Mesothelial cell of epicardium (in vitro differentiated cells): Measurements from ENCODE around the gene ATAD1. TPM values are rescaled to one million over a fixed set of nuclear protein-coding genes. Genes with fewer than 3 reads are reported as not detected.

Source experiments
- DNase-seq, 2 experiments: peaks; one replicate each; pipeline ENCODE4 v3.0.0; 2021; ENCODE audit warnings: low spot score in 2 of 2; ENCODE audit not compliant: unreplicated experiment in 2 of 2
- H3K27ac Mint-ChIP-seq: 2 replicates; pipeline ENCODE4 v1.8.0; 2021; ENCODE audit warnings: mixed read lengths
- H3K27me3 Mint-ChIP-seq: 2 replicates; pipeline ENCODE4 v1.8.0; 2021; ENCODE audit warnings: low read depth, mixed read lengths
- H3K36me3 Mint-ChIP-seq: 2 replicates; pipeline ENCODE4 v1.8.0; 2021; ENCODE audit warnings: mixed read lengths
- H3K4me1 Mint-ChIP-seq: 2 replicates; pipeline ENCODE4 v1.8.0; 2021; ENCODE audit warnings: mixed read lengths
- H3K4me3 Mint-ChIP-seq: 2 replicates; pipeline ENCODE4 v1.8.0; 2021; ENCODE audit warnings: mild to moderate bottlenecking, moderate library complexity, mixed read lengths
- H3K9me3 Mint-ChIP-seq: 2 replicates; pipeline ENCODE4 v1.8.0; 2021; ENCODE audit warnings: mixed read lengths
- CTCF ChIP-seq: fragments of 200-600 bp; sonication (generic); IDR thresholded peaks from one replicate; pipeline ENCODE4 v1.5.0; 2021; ENCODE audit warnings: antibody characterized with exemption; ENCODE audit not compliant: unreplicated experiment
- total RNA-seq: library from RNA; stranded (reverse); gene quantifications from 3 replicates; pipeline ENCODE4 v1.2.1, GENCODE V29; 2021

Gene ATAD1
- total RNA-seq, 1 donor from 2014 or later = 54.3 TPM

DNA sequence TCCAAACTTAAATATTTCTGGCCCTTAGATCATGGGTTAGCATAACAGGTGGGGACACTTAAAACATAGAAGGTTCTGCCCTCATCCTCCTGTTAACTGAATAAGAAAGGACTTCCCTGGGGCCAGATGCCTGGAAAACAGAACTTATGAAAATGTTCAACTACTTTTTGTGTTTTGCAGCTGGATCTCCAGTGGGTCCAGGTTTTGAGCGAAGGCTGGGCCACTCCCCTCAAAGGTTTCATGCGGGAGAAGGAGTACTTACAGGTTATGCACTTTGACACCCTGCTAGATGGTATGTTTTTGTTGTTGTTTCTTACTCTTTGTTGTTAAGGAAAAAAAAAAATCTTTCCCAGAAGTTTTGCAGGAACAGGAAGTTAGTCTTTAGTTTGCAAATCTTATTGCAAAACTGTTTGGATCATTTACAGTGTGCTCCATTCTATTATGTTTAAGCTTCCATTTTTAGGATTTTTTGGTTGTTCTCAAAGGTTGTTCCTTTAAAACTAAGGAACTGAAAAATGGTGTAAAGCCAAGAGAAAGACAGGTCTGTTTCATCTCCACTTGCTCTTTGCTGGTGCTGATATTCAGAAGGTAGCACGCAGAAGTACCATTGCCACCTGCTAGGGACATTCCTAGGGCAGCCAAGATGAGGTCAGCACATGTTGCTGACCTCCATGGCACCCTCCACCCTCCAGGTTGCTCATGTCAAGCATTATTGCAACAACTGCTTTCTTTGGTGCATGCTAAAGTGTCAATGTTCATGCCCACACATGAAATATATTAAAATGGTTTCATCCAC is 102.3 kb downstream of the ATAD1 start:
- H3K27me3 Mint-ChIP-seq = peaks cover 14% of the 10 kb centered on the region
- H3K4me3 Mint-ChIP-seq = no peak overlapping the region
- no peak for DNase-seq
- H3K4me1 Mint-ChIP-seq = no peaks in the 10 kb centered on the region
- no peaks in the 10 kb centered on the region for H3K9me3 Mint-ChIP-seq
- no peak overlapping the region for H3K27ac Mint-ChIP-seq
- no peaks in the 10 kb centered on the region for H3K36me3 Mint-ChIP-seq
- TF ChIP-seq CTCF = no peak

- H3K9me3 Mint-ChIP-seq = no peaks in the 10 kb centered on the region
- H3K27ac Mint-ChIP-seq = no peak overlapping the region
- no peaks in the 10 kb centered on the region for H3K36me3 Mint-ChIP-seq
- TF ChIP-seq CTCF = no peak
- DNase-seq = no peak
- no peak overlapping the region for H3K4me3 Mint-ChIP-seq
- H3K4me1 Mint-ChIP-seq = no peaks in the 10 kb centered on the region
- peaks cover 7% of the 10 kb centered on the region for H3K27me3 Mint-ChIP-seq
Measured at GRCh38 chr10:87713707-87714106, 104.3 kb downstream of the ATAD1 start.

GRCh38 chr10:87712913-87713616 is 105.0 kb downstream of the ATAD1 start:
- no peak for TF ChIP-seq CTCF
- no peaks in the 10 kb centered on the region for H3K36me3 Mint-ChIP-seq
- H3K9me3 Mint-ChIP-seq = no peaks in the 10 kb centered on the region
- H3K4me3 Mint-ChIP-seq = no peak overlapping the region
- DNase-seq = no peak
- no peaks in the 10 kb centered on the region for H3K4me1 Mint-ChIP-seq
- no peak overlapping the region for H3K27ac Mint-ChIP-seq
- peaks cover 3% of the 10 kb centered on the region for H3K27me3 Mint-ChIP-seq

GRCh38 chr10:87707254-87707653 is 110.8 kb downstream of the ATAD1 start:
- Mint-ChIP-seq H3K4me1 (peaks cover 7% of the 10 kb centered on the region), H3K27me3 (no peaks in the 10 kb centered on the region), H3K4me3 (no peak overlapping the region), H3K36me3 (no peaks in the 10 kb centered on the region), H3K27ac (no peak overlapping the region), H3K9me3 (no peaks in the 10 kb centered on the region)
- no peak for TF ChIP-seq CTCF
- no peak for DNase-seq

DNA sequence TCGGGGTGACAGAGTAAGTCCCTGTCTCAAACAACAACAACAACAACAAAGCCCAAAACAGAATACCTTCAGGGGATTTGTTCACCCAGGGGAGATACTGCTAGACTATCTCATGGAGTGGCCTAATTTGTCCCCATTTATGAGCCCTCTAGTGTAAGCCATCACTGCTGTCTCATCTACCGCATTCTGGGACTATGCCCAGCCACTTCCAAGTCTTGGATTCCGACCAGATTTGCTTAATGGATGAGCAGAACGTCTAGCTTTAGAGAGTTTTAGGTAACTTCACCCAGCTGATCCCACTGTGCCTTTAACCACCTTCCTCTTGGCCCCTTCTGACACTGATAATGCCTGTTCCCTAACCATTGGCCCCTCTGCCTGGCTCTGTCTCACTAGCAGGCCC is 111.3 kb downstream of the ATAD1 start:
- H3K36me3 Mint-ChIP-seq = no peaks in the 10 kb centered on the region
- TF ChIP-seq CTCF = no peak
- H3K4me1 Mint-ChIP-seq = peaks cover 7% of the 10 kb centered on the region
- no peak overlapping the region for H3K27ac Mint-ChIP-seq
- H3K4me3 Mint-ChIP-seq = no peak overlapping the region
- H3K9me3 Mint-ChIP-seq = no peaks in the 10 kb centered on the region
- no peak for DNase-seq
- H3K27me3 Mint-ChIP-seq = no peaks in the 10 kb centered on the region
